KOPT-K1 (cell line): ENCODE data around the gene GRIK1.

Experiments used
- H3K27ac ChIP-seq: fragments of 200-600 bp; sonication (generic); 2 replicates; pipeline ENCODE4 v1.5.1; 2016; ENCODE audit warnings: antibody characterized with exemption, mild to moderate bottlenecking, low read depth, low read length; ENCODE audit not compliant: poor library complexity, severe bottlenecking
- H3K36me3 ChIP-seq: fragments of 200-600 bp; sonication (generic); 2 replicates; pipeline ENCODE4 v1.5.1; 2017; ENCODE audit warnings: antibody characterized with exemption, mild to moderate bottlenecking, low read length, moderate library complexity; ENCODE audit not compliant: insufficient read depth
- H3K9me3 ChIP-seq: fragments of 200-600 bp; sonication (generic); 2 replicates; pipeline ENCODE4 v1.5.1; 2017; ENCODE audit warnings: antibody characterized with exemption, low read length, mild to moderate bottlenecking; ENCODE audit not compliant: insufficient read depth, poor library complexity, severe bottlenecking

Gene GRIK1

GRCh38 chr21:29885491-29885890 is 54.3 kb downstream of the GRIK1 start:
- no peaks in the 10 kb centered on the region for H3K9me3 ChIP-seq
- no peaks in the 10 kb centered on the region for H3K36me3 ChIP-seq
- no peak overlapping the region for H3K27ac ChIP-seq

GRCh38 chr21:29875873-29876272 is 63.9 kb downstream of the GRIK1 start:
- H3K27ac ChIP-seq: no peak overlapping the region

GRCh38 chr21:29875036-29875716 is 64.6 kb downstream of the GRIK1 start:
- Histone ChIP-seq H3K36me3 (no peaks in the 10 kb centered on the region), H3K9me3 (no peaks in the 10 kb centered on the region), H3K27ac (no peak overlapping the region)

More at GRCh38 chr21:29875873-29876272, 63.9 kb downstream of the GRIK1 start:
- no peaks in the 10 kb centered on the region for H3K36me3 ChIP-seq
- no peaks in the 10 kb centered on the region for H3K9me3 ChIP-seq

- Histone ChIP-seq H3K9me3 (no peaks in the 10 kb centered on the region), H3K36me3 (no peaks in the 10 kb centered on the region), H3K27ac (no peak overlapping the region)
Measured at GRCh38 chr21:29873908-29874307, 65.9 kb downstream of the GRIK1 start.

GRCh38 chr21:29870814-29871213 is 69.0 kb downstream of the GRIK1 start:
- H3K36me3 ChIP-seq: no peaks in the 10 kb centered on the region
- no peaks in the 10 kb centered on the region for H3K9me3 ChIP-seq
- H3K27ac ChIP-seq: no peak overlapping the region

- H3K36me3 ChIP-seq: no peaks in the 10 kb centered on the region
- no peak overlapping the region for H3K27ac ChIP-seq
- no peaks in the 10 kb centered on the region for H3K9me3 ChIP-seq
Measured at GRCh38 chr21:29867796-29868195, 72.0 kb downstream of the GRIK1 start.

- H3K36me3 ChIP-seq: no peaks in the 10 kb centered on the region
- H3K27ac ChIP-seq: no peak overlapping the region
- no peaks in the 10 kb centered on the region for H3K9me3 ChIP-seq
Measured at GRCh38 chr21:29860346-29860745, 79.5 kb downstream of the GRIK1 start.

GRCh38 chr21:29857150-29857549 is 82.6 kb downstream of the GRIK1 start:
- Histone ChIP-seq H3K36me3 (no peaks in the 10 kb centered on the region), H3K9me3 (no peaks in the 10 kb centered on the region), H3K27ac (no peak overlapping the region)

- no peaks in the 10 kb centered on the region for H3K9me3 ChIP-seq
Measured at GRCh38 chr21:29854795-29855194, 85.0 kb downstream of the GRIK1 start.

GRCh38 chr21:29851611-29852010 is 88.2 kb downstream of the GRIK1 start:
- Histone ChIP-seq H3K9me3 (no peaks in the 10 kb centered on the region), H3K36me3 (no peaks in the 10 kb centered on the region)

More at GRCh38 chr21:29854795-29855194, 85.0 kb downstream of the GRIK1 start:
- no peaks in the 10 kb centered on the region for H3K36me3 ChIP-seq
- H3K27ac ChIP-seq: no peak overlapping the region

GRCh38 chr21:29849735-29850176 is 90.0 kb downstream of the GRIK1 start:
- H3K9me3 ChIP-seq: no peaks in the 10 kb centered on the region
- H3K27ac ChIP-seq: no peak overlapping the region
- H3K36me3 ChIP-seq: no peaks in the 10 kb centered on the region

More at GRCh38 chr21:29851611-29852010, 88.2 kb downstream of the GRIK1 start:
- no peak overlapping the region for H3K27ac ChIP-seq

- Histone ChIP-seq H3K27ac (no peak overlapping the region), H3K9me3 (no peaks in the 10 kb centered on the region), H3K36me3 (no peaks in the 10 kb centered on the region)
Measured at GRCh38 chr21:29843804-29844203, 96.0 kb downstream of the GRIK1 start.

GRCh38 chr21:29834617-29835016 is 105.2 kb downstream of the GRIK1 start:
- H3K36me3 ChIP-seq: no peaks in the 10 kb centered on the region

GRCh38 chr21:29832217-29832616 is 107.6 kb downstream of the GRIK1 start:
- H3K36me3 ChIP-seq: no peaks in the 10 kb centered on the region
- H3K9me3 ChIP-seq: peaks cover 9% of the 10 kb centered on the region
- no peak overlapping the region for H3K27ac ChIP-seq

More at GRCh38 chr21:29834617-29835016, 105.2 kb downstream of the GRIK1 start:
- Histone ChIP-seq H3K9me3 (peaks cover 9% of the 10 kb centered on the region), H3K27ac (no peak overlapping the region)

GRCh38 chr21:29829564-29830275 is 110.1 kb downstream of the GRIK1 start:
- no peak overlapping the region for H3K27ac ChIP-seq
- H3K36me3 ChIP-seq: no peaks in the 10 kb centered on the region
- peaks cover 9% of the 10 kb centered on the region for H3K9me3 ChIP-seq

- H3K9me3 ChIP-seq: peaks cover 9% of the 10 kb centered on the region
- H3K27ac ChIP-seq: no peak overlapping the region
- H3K36me3 ChIP-seq: no peaks in the 10 kb centered on the region
Measured at GRCh38 chr21:29827647-29828046, 112.1 kb downstream of the GRIK1 start.
